ENCODE measurements around the gene PHF21B.
"Not testable (repeated sequence)": the region's sequence is repeated elsewhere in the genome, so short reads cannot be mapped to it uniquely, and the experiment has no call there.

PHF21B gene

DNA sequence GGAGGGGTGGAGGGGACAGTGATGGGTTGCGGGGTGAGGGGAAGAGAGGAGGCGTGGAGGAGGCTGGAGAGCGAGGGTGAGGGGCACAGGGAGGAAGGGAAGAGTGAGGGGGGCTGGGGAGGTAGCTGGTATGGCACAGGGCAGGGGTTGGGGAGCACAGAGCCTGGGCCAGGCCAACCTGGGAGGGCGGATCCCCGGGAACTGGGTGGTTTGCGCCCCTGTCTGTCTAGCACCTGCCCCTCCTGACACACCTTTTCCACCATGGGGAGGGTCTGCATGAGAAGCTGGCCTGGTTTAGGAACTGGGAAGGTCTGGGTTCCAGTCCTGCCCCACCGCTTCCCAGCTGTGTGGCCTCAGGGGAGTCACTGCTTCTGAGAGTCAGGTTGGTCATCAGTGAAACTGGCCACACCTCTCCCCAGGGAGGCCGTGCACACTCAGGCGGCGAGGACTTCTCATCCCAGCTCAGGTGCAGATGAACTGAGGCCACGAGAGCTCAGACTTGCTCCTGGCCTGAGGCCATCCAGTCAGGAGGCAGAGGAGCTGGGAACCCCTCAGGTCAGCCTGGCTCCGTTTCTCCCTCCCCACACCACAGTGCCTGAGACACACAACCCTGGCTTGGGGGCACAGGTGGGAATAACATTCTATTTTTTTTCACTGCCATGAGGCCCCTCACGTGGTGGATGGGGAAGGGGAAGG, 95.6 kb downstream of the PHF21B start:
- no peak for DNase-seq

DNA sequence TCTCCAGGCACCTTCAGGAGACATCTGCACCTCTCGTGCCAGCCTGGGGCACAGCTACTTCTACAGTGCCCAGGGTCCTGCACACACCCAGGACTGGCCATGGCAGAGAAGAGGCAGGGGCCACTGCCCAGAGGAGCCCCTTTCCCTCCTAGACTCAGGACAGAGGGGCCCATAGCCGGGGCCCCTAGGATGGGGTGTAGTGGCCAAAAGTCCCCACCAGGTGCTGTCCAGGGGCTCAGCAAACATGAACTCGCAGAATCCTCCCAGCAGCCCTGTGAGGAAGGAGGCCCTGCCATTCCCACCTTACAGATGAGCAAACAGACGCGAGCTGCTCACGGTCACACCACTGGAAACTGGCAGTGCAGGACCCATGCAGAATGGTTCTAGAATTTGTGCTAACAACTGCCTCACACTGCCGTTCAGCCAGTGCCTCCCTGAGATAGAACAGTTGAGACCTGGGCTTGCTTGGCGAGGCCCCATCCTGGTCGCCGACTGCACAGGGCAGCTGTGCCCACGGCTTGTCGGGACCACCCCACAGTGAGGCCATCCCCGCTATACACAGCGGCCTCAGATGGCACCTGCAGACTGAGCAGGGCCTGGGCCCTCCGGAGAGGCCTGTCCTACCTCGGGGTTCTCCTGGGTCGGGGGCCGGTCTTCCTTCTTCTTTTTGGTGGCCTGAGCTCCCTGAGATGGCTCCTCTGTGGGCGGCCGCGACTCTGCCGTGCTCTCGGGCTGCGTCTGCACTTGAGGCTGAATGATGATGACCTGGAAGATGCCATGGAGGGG, 96.4 kb downstream of the PHF21B start:
- no peak for DNase-seq

DNA sequence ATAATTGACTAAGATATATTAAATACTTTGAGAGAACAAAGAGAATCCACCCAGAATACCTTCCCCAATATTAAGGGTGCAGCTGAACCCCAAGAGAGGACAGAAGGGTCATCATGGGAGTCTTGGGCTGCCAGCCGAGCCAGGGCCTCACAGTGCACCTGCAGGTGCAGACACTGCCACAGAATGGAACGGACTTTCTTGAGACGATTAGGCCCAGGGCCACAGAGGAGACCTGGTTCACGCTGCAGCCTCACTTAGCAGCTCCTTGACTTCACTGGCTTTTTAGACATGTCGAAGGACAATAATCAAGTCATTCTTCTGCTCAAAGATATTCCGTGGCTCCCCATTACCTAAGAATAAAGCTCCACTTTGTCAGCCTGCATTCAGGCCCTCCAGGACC, 100.6 kb downstream of the PHF21B start:
- no peak for DNase-seq

DNA sequence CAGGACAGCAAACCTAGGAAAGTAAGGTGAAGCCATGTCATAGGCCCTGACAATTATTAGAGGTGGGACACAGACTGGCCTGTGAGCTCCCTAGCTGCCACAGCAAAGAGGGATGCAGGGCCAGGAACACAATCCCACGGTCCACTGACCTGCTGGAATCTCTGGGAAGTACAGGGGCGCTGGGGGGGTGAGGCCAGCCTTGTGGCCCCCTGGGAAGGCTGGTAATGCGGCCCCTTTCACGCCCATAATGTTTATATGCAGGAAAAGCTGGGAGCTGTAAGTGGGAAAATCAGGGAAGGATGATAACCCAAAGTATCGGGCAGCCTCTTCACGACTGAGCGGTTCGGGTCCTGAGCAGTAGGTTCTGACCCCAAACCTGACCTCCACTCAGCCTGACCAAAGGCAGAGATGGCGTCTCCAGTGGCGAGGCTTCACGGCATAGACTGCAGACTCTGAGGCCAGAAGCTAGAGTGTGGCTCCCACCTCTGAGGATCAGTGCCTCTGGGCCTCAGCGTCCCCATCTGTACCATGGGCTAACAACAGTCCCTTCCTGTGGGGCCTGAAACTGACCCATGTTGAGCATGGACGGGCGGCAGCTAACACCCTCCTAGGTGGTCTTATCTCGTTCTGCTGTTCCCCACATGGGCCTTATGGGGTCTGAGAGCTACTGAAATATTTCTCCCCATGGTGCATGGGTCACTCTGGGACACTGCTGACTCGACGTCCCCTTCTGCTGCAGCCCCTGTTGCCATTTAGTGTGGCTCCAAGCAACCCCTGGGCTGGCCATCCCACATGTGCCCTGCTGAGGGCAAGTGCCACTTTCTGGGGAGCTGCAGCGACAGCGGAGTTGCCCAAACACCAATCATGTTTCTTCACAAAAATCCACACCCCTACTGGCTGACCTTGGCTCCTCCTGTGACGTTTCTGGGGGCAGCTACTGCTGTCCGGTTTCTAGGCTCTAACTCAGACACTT, 101.8 kb downstream of the PHF21B start:
- DNase-seq, result no peak

DNA sequence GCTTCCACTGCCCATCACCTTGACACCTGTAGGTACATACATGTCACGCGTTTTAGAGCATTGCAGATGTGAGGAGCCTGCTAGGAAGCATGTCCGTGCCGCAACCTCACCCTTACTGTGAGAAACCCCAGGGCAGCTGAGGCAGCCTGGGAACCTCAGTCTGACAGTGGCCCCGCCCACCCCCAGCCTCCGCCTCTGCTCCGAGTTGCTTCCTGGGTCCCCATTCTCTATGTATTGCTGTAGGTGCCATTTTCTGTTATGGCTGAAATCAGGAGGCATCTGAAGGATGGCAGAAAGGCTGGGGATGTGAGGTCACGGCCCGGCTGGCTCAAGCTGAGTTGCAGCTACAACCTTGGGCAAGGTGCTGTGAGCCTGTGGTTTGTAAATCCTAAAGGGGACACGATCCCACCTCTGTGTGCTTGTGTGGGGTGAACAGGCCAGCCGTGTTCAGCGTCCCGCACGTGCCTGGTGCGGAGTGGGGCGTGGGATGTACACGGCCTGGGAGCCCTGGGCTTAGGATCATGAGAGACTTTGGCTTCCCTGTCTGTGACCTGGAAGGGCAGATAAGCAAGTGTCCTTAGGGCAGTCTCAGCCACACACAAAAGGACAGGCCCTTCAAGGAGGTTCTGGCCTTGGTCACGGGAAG, 102.7 kb downstream of the PHF21B start:
- no peak for DNase-seq

DNA sequence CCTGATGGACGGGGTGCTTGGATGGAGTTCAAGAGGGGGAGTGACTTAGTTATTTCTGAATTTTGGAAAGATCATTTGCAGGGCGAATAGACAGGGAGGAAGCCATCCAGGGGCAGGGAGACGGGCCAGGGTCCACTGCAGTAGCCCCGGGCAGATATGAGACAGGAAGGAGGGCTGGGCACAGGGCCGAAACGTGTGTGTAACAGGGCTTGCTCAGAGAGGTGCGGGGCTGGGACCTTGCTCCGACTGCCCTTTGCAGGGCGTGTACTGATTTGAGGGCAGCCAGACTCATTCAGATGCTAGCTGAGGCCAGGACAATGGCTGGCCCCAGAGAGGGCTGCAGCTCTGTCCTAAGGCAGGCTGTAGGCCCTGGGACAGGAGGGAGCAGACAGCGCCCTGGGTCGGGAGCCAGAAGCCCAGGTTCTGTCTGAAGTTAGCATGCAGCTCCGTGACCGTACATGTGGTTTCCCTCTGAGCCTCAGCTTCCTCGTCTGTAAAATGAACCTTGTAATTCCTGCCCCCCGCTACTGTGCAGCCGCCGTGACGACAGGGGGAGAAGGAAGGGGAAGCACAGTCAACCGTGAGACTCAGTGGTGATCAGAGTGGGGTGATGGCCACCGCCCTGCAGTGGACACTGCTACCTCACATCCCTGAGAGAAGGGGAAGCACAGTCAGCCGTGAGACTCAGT, 103.4 kb downstream of the PHF21B start:
- no peak for DNase-seq

DNA sequence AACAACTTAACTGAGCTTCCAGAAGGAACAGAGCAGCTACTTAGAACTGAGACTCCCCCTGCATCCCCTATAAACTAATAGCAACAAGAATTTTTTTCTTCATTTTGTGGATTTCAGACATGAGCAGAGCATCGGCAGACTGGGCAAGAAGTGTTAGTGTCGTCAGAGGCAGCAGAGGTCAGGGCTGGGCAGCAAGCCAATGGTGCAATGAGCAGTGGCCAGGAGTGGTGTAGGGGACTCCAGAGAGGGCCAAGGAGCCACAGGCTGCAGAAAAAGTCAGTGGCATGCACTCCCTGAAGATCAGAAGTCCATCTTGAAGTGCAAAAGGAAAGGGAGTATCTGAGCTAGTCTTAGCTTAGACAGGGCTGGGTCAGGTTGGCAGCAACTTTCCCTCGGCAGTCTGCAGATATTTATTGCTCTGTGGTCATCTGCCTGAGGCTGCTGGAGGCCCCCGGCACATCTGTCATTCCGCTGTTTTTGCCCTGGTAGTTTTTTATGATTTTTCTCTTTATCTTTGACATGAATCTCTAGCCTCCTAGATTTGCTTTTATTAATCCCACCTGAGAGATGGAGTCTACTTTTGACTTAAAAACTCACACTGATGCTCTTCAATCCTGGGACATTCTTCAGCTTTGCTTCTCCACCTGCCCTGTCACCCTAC, 105.2 kb downstream of the PHF21B start:
- DNase-seq, result not testable (repeated sequence)

DNA sequence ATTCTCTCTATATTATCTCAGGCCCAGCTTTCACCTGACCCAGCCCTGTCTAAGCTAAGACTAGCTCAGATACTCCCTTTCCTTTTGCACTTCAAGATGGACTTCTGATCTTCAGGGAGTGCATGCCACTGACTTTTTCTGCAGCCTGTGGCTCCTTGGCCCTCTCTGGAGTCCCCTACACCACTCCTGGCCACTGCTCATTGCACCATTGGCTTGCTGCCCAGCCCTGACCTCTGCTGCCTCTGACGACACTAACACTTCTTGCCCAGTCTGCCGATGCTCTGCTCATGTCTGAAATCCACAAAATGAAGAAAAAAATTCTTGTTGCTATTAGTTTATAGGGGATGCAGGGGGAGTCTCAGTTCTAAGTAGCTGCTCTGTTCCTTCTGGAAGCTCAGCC, 106.6 kb downstream of the PHF21B start:
- not testable (repeated sequence) for DNase-seq

DNA sequence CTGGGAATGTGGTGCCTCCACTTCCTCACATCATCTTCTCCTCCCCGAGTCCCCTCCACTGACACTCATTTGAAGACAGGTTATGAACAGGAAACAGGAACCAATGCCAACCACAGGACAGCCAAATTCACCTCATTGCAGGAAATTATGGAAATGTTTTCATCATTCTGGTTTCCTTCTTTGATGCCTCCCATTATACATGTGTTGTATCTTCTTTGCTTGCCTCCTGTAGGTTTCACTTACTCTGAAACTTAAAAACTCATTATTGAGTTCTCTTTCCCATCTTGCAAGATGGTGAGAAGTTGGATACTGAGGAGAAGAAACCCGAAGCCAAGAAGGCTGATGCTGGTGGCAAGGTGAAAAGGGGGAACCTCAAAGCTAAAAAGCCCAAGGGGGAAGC, 108.5 kb downstream of the PHF21B start:
- DNase-seq, result no peak

DNA sequence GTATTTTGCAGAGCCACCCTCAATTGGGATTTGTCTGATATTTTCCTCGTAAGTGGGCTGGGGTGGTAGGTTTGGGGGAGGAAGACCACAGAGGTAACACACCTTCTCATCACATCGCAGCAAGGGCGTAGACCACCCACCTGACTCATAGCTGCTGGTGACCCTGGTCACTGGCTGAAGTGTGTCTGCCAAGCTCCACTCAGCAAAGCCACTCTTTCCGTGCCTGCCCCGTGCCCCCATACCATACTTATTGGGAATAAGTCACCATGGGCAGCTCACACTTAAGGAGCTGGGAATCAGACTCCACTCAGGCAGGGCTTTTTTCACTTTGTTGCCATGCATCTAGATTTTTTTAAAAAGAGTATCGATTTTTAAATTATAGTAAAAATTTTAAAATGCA, 111.6 kb downstream of the PHF21B start:
- no peak for DNase-seq

DNA sequence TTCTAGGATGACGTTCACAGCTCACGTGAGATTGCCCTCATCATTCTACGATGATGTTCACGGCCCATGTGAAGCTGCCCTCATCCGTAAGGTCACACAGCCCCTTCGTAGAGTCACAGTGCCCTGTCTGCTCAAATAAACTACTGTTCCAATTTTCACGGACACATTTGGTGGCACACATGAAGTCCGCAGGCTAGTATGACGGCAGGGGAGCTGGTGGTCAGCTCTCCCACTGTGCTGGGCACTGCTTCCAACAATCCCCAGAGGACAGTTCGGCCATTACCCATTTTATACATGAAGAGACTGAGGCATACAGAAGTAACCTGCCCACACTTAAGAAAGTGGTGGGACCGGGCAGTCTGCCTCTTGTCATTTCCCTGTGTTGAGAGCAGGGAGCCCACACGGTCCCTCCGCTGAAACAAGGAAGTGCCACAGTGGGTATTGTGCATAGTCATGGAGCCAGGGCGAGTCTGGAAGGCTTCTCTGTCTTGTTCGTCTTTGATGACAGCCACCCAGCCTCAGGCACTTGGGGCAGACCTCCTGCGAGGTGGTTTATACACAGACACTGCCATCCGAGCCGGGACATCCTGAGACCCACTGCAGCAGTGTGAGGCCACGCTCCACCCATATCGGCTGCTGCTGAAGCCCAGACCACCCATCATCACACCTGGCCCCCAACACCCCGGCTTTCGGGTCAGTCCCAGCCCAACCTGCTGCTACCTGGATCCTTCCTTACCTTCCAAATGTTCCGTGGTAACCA, 114.3 kb downstream of the PHF21B start:
- DNase-seq, result no peak

DNA sequence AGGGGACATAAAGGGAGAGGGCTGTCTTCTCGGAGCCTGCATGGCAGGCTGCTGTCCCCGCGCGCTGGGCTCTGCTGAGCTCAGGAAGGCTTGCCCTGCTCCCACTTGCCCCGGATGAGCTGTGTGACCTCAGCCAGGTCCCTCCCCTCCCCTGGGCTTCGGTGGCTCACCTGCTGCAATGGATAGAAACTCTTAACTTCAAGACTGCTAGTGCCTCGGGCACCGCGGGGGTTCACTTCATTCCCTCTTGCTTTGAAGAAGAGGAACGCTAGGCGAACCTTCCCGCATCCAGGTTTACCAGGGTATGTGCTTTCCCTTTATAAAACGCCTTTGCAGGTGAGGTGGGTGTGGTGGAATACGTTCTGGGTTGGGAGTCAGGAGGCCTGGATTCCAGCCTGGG, 115.0 kb downstream of the PHF21B start:
- DNase-seq, result no peak

DNA sequence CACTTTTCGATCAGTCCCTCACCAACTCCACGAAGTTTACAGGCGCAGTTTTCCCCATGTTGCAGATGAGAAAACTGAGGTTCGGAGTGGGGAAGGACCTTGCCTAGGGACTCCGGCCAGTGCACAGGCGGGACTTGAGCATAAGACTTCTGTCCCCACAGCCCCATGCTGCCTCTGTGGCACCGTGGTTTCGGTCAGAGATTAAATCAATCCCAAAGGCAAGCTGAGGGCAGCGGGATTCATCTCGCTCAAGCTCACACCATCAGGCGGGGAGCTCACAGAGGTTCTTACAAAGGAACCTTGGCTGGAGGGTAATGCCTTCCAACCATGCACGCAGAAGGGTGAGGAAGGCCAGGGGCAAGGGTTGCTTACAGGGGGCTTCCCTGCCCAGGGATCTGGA, 115.5 kb downstream of the PHF21B start:
- DNase-seq, result no peak

DNA sequence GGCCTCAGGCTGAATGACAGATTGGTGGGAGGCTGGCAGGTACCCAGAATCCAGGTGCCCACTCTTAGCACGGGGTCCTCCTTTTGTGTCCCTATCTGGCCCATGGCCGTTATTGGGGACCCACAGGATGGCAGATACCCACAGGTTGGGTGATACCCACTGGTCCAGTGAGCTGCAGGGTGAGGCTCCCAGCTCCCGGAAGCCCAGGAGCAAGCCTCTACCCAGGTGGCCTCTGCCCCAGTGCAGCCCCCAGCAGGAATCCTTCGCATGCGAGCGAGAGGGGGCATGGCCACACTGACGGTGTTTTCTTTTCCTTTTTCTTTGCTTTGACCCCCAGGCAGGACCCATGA, 116.1 kb downstream of the PHF21B start:
- no peak for DNase-seq

DNA sequence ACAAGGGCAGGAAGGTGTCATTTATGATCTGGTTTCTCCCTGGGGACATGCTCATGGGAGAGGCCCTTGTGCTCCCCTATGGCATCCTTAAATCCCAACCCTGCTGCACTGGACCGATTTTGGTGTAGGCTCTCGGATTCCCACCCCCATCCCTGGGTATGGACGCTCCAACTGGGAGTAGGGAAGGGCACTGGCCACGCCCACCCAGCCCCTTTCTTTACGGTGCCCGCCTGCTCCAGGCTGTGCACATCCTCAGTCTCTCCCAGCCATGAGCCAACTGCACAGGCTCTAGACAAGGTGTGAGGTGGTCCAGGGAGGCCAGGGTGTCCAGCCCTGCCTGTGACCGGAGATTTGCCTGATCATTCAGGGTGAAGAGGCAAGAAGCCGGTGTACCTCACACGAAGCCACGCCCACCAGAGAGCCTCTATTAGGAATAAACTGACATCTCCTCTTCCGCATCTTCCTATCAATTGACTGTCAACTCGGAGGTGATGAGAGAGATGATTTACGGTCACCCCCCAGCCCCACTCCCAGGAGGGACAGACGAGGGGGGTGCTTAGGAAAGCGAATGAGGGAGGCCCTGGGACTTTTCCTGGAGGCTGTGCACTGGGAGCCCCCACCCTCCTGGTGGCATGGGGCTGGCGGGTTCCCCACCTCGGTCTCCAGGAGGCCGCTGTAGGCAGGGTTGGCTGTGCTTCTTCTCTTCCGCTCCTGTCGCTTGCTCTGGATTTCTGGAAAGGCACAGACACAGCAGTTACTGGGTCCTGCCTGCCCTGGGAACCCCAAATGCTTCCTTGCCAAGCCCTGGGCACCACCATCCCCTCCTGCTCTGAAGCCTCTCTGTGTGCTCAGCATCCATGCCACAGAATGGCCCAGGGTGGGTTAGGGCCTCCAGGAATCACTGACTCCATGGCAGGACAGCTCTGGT, 116.7 kb downstream of the PHF21B start:
- no peak for DNase-seq

DNA sequence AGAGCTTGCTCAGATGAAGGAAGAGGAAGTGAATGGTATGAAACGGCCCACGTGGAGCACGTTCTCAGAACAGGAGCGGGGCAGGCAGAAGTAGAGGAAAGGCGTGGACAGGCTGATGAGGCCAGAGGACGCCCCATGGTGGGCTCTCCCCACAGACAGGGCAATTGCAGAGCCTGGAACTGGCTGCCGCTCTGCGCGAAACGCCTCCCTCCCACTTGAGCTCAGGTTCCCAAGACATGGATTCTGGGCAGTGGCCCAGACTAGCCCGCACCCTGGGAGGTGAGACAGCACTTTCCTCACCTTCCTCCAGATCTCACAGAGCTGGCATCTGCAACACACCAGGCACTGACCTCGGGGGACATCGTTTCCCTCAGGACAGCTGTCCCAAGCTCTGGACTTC, 117.6 kb downstream of the PHF21B start:
- no peak for DNase-seq

DNA sequence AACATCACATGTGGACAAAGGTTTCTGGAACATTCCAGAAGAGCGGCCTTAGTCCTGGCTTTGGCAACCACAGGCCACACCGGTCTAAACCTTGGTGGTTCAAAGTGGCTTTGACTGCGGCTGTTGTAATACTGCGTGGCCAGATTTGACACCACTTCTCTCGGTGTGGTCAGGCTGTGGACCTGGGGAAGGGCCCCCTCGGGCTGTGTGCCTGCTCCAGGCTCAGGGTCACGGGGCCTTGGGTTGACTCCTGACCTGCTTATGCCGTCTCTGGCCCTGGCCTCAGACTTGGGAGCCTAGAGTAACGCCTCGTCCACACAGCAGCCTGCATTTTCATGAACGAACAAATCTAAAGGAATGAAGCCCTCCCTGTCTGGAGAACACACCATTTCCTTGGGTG, 118.0 kb downstream of the PHF21B start:
- DNase-seq, result no peak

DNA sequence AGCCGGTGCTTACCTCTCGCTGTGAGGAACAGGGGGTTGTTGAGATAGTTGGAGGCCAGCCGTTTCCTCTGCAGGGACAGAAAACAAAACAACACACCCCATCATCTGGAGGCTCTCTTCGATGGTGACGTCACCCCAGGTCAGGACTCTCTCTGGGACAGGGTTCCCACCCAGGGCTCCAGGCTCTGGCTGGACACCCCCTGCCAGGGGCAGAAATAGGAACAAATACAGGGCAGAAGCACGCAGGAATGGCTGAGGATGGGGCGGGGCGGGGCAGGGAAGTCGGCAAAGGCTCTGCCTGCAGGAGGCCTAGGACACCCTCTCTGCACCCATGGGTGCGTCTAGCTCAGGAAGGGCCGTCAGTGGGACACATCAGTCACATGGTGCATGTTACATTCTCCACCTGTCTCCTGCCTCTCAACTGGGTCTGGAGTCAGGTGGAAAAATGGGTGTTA, 118.5 kb downstream of the PHF21B start:
- no peak for DNase-seq

DNA sequence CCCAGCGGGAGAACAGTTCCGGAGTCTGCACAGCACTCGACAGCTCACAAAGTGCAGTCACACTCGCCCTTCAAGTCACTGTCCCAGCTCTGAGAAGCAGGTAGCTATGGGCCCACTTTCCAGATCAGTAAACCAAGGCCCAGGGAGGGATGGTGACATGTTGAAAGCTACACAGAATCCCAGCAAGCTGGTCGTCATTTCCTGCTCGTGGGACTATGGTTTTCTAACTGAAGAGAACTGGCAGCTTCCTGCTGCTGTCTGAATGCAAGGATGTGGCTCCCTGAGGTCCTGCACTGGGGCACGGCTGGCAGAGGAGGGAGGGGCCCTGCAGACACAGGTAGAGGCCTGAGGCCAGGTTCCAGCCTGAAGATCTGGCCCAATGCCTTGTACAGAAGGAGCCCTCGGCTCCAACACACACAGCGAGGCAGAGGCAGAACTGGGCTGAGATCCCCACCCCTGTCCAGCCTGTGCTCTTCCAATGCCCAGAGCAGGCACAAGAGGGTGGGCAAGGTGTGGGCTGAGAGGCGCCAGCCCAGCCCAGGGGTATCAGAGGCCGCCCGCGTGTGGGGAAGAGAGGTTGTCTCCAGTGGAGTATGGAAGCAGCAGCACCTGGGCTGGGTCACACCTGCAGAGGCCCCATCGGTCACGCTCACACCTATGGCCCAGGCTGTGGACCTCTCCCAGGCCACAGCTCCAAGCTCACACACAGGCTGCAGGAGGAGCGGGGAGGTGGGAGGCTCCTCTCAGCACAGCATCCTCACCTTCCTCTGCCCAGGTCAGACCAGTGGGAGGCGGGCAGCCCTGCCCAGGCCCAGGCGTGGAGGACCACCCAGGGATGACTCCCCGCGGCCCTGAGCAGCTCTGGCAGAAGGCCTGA, 119.2 kb downstream of the PHF21B start:
- DNase-seq, result no peak

Data from activated CD8-positive, alpha-beta memory T cell treated with anti-CD3 and anti-CD28 coated beads for 24 hours (primary cell).